SK-N-MC (cell line): ENCODE measurements around the gene CCDC107.

ENCODE experiments used
- DNase-seq: peaks from one replicate; pipeline ENCODE4 v3.0.0-alpha.2; 2011; ENCODE audit warnings: low read depth, low spot score
- H3K27ac ChIP-seq: fragments of 200-600 bp; sonication (generic); 2 replicates; pipeline ENCODE4 v1.5.1; 2016; ENCODE audit warnings: mixed run types
- H3K36me3 ChIP-seq: fragments of 200-600 bp; sonication (generic); 2 replicates; pipeline ENCODE4 v1.6.1; 2017; ENCODE audit warnings: antibody characterized with exemption, low read length, mixed read lengths; ENCODE audit not compliant: insufficient read depth
- H3K4me3 ChIP-seq: fragments of 200-600 bp; sonication (generic); 2 replicates; pipeline ENCODE4 v1.5.1; 2016
- H3K9ac ChIP-seq: fragments of 200-600 bp; sonication (generic); 2 replicates; pipeline ENCODE4 v1.8.0; 2017; ENCODE audit warnings: mixed run types, mixed read lengths; ENCODE audit not compliant: insufficient read length
- H3K9me3 ChIP-seq: fragments of 200-600 bp; sonication (generic); 2 replicates; pipeline ENCODE4 v1.6.1; 2017; ENCODE audit warnings: low read depth, mild to moderate bottlenecking, antibody characterized with exemption, low read length, moderate library complexity, mixed read lengths
- EZH2 ChIP-seq: fragments of 200-600 bp; sonication (generic); IDR thresholded peaks from one replicate; pipeline ENCODE4 v1.6.1; 2017; ENCODE audit warnings: antibody characterized with exemption
- FOXP2 ChIP-seq: optimal IDR thresholded peaks from 2 replicates; pipeline ENCODE3; 2011; ENCODE audit warnings: mild to moderate bottlenecking, moderate library complexity; ENCODE audit not compliant: insufficient read depth; ENCODE audit errors: extremely low read length, control extremely low read depth
- POLR2AphosphoS5 ChIP-seq: IDR thresholded peaks from 2 replicates; pipeline ENCODE4 v1.6.1; 2012; ENCODE audit warnings: mild to moderate bottlenecking, low read depth, low read length, borderline replicate concordance

Gene CCDC107

DNA sequence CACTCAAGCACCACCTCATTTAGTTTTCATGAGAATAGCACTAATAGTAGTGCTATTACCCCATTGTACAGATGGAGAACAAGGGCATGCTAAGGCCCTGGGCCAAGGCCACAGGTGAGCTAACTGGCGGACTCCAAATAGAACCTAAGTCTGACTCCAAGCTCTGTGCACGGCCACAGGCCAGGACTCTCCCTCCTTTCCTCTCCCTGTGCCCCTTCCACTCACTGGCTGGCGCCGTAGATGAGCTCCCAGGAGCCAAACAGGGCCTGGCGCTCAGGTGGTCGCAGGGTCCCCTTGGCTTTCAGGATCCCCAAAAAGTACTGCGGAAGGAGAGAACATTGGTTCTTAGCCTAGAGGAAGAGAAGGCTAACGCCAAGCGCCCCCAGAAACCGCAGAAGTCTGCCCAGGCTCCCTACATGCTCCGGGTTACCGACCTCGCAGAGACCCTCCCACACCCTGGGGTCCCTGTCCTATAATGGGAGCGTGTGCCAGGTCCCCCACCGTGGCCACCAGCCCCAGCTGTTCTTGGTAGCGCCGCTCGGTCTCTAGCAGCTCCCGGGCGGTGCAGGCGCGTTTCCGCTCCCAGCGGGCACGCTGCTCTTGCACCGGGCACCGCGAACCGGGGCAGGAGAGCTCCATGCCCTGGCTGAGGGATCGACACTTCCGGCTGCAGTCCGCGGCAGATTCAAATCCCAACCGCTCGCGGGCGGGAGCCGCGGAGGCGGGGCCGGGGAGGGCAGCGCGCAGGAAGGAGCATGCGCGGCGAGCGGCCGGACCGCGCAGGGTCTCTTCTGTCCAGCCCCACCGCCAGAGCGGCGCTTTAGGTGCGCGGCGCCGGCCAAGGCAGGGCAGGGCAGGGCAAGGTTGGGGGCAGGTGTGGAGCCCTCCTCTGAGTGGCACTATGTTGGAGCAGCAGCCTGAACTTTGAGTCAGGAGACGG, 6.7 kb downstream of the CCDC107 start, which contains the start of gene ARHGEF39:
Gene ARHGEF39 (minus strand): TSS at position 665 of the 940 bp plus-strand sequence. CDS start 26 bp downstream, at position 639.
- Histone ChIP-seq H3K9me3 (no peaks in the 10 kb centered on the region), H3K27ac (peak within 1 kb of the TSS; percentile 70), H3K9ac (peak within 1 kb of the TSS; percentile 87), H3K4me3 (peak within 1 kb of the TSS; percentile 95), H3K36me3 (peaks cover 27% of the 10 kb centered on the region)
- no peak for TF ChIP-seq EZH2
- peak; percentile 30 for TF ChIP-seq FOXP2
- peak; percentile 86 for TF ChIP-seq POLR2AphosphoS5
- DNase-seq = no peak

DNA sequence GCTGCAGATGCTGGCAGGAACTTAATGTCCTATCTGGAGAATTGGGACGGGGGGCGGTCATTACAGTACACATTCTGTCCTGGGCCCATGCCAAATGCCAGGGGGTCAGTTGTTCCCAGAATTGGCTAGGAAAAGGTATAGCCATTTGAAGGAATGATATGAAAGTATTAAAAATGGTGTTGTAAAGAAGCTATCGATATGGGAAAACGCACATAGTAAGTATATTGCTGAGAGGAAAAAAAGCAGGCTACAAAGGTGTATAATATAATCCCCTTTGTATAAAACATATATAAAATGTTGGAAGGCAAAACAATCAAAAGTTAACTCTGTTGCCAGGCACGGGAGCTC, 7.4 kb downstream of the CCDC107 start:
- Histone ChIP-seq H3K27ac (no peak overlapping the region), H3K36me3 (peaks cover 25% of the 10 kb centered on the region), H3K9ac (peak overlapping the region; percentile 87), H3K4me3 (peak overlapping the region; percentile 95), H3K9me3 (no peaks in the 10 kb centered on the region)
- DNase-seq = no peak
- no peak for TF ChIP-seq POLR2AphosphoS5
- no peak for TF ChIP-seq FOXP2
- no peak for TF ChIP-seq EZH2

DNA sequence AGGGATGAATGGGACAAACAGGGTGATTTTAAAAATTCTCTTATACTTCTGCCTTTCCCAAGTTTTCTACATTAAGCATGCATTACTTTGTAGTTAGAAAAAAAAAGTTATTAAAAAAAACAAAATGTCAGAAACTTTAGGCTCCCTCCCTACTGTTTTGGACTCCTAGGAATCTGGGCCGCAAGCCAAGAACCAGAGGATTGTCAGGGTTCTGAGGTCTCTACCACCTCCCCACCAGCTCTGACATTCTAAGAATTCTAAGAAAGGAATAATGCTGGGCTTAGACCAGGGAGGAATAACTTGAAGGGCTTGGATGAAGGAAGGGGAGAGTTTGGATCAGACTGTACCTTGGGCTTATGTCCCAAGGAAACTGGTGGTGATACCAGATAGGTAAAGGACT, 8.0 kb downstream of the CCDC107 start:
- H3K36me3 ChIP-seq = peaks cover 19% of the 10 kb centered on the region
- no peak overlapping the region for H3K27ac ChIP-seq
- peak overlapping the region; percentile 87 for H3K9ac ChIP-seq
- no peak for DNase-seq
- peak overlapping the region; percentile 95; the same call in 1 of the 2 replicates for H3K4me3 ChIP-seq
- no peak for TF ChIP-seq FOXP2
- TF ChIP-seq POLR2AphosphoS5 = no peak
- TF ChIP-seq EZH2 = no peak
- H3K9me3 ChIP-seq = no peaks in the 10 kb centered on the region

GRCh38 chr9:35666549-35666948, 8.5 kb downstream of the CCDC107 start:
- no peak for DNase-seq
- H3K27ac ChIP-seq = no peak overlapping the region

DNA sequence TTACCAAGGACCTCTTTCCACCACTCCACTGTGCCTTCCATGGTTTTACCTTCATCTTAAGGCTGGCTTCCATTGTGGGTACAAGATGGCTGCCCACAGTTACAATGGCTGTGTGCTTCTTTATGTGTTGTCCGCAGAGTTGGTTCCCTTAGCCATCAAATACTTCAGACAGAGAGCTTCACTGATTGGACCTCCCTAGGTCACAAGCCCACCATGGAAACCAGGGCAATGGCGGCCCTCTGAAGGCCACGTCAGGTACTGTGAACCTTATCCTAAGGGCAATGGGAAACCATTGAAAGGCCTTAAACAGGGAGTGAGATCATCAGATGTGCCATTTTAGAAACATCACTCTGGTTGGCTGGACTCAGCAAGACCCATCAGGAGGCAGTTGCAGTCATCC, 9.8 kb downstream of the CCDC107 start:
- TF ChIP-seq EZH2 = no peak
- TF ChIP-seq POLR2AphosphoS5 = no peak
- TF ChIP-seq FOXP2 = no peak
- Histone ChIP-seq H3K27ac (no peak overlapping the region), H3K9ac (no peak overlapping the region), H3K9me3 (no peaks in the 10 kb centered on the region), H3K4me3 (no peak overlapping the region), H3K36me3 (peaks cover 3% of the 10 kb centered on the region; the same call in 1 of the 2 replicates)
- no peak for DNase-seq

More at GRCh38 chr9:35666549-35666948, 8.5 kb downstream of the CCDC107 start:
- H3K4me3 ChIP-seq = no peak overlapping the region
- no peak overlapping the region for H3K9ac ChIP-seq
- TF ChIP-seq POLR2AphosphoS5 (no peak), FOXP2 (no peak), EZH2 (no peak)
- H3K36me3 ChIP-seq = peaks cover 17% of the 10 kb centered on the region
- no peaks in the 10 kb centered on the region for H3K9me3 ChIP-seq

- TF ChIP-seq EZH2 (no peak), POLR2AphosphoS5 (no peak), FOXP2 (no peak)
- no peak overlapping the region for H3K4me3 ChIP-seq
- DNase-seq = no peak
- no peaks in the 10 kb centered on the region for H3K36me3 ChIP-seq
- no peaks in the 10 kb centered on the region for H3K9me3 ChIP-seq
- H3K9ac ChIP-seq = no peak overlapping the region
- H3K27ac ChIP-seq = no peak overlapping the region
Observed at GRCh38 chr9:35669331-35670145, 11.4 kb downstream of the CCDC107 start.

- no peak for DNase-seq
- Histone ChIP-seq H3K36me3 (no peaks in the 10 kb centered on the region), H3K27ac (no peak within 1 kb of the TSS), H3K9me3 (no peaks in the 10 kb centered on the region), H3K9ac (no peak within 1 kb of the TSS), H3K4me3 (no peak within 1 kb of the TSS)
- TF ChIP-seq POLR2AphosphoS5 (no peak), FOXP2 (no peak)
Observed at GRCh38 chr9:35673132-35674024, 15.3 kb downstream of the CCDC107 start, which contains the start of gene CA9. TSS of gene CA9 (plus strand) at chr9:35673928. CDS start at chr9:35673960, 32 bp downstream.
